Tibial artery (tissue), 4 donors: ENCODE results near the gene MED14.
"Not testable (repeated sequence)": the region's sequence is repeated elsewhere in the genome, so short reads cannot be mapped to it uniquely, and the experiment has no call there.

Experiments used
- DNase-seq, 2 donors: peaks; one replicate each; pipeline ENCODE4 v3.0.0-alpha.2; 2019
- H3K27ac ChIP-seq, 2 donors: fragments of 200-600 bp; sonication (generic) in 1 of 2; 1 replicate in 1 of 2; 2 replicates in 1 of 2; pipeline ENCODE4 v1.5.1; 2018 to 2019; ENCODE audit warnings: mild to moderate bottlenecking in 1 of 2
- H3K27me3 ChIP-seq, 2 donors: fragments of 200-600 bp; sonication (generic) in 1 of 2; one replicate each; pipeline versions ENCODE4 v1.5.1 to v1.6.0; 2016 to 2019
- H3K36me3 ChIP-seq, 3 donors: fragments of 200-600 bp; sonication (generic) in 2 of 3; one replicate each; pipeline ENCODE4 v1.5.1; 2016 to 2019; ENCODE audit warnings: mild to moderate bottlenecking in 2 of 3
- H3K4me1 ChIP-seq, 4 donors: fragments of 200-600 bp; sonication (generic) in 2 of 4; 1 replicate in 3 of 4; 2 replicates in 1 of 4; pipeline ENCODE4 v1.5.1; 2016 to 2019
- H3K4me3 ChIP-seq, 2 donors: fragments of 200-600 bp; sonication (generic) in 1 of 2; 1 replicate in 1 of 2; 2 replicates in 1 of 2; pipeline ENCODE4 v1.5.1; 2018 to 2019; ENCODE audit warnings: mild to moderate bottlenecking in 2 of 2
- H3K9me3 ChIP-seq, 3 donors: fragments of 200-600 bp; sonication (generic) in 1 of 3; one replicate each; pipeline ENCODE4 v1.5.1; 2016 to 2019
- intact Hi-C: fragments of 100-400 bp; cut with DNase I; formaldehyde crosslinking; loops from one replicate; pipeline ENCODE4 v1.15.0; 2023; ENCODE audit warnings: low total_unique reads
- TF ChIP-seq, protein P1 (sequence below), 2 experiments: fragments of 200-600 bp in 1 of 2; fragments of 450-650 bp in 1 of 2; IDR thresholded peaks; one replicate each; pipeline ENCODE4 v1.5.1; 2017 to 2019; ENCODE audit warnings: antibody characterized with exemption in 2 of 2, mild to moderate bottlenecking in 1 of 2, moderate library complexity in 1 of 2

MED14 gene

DNA sequence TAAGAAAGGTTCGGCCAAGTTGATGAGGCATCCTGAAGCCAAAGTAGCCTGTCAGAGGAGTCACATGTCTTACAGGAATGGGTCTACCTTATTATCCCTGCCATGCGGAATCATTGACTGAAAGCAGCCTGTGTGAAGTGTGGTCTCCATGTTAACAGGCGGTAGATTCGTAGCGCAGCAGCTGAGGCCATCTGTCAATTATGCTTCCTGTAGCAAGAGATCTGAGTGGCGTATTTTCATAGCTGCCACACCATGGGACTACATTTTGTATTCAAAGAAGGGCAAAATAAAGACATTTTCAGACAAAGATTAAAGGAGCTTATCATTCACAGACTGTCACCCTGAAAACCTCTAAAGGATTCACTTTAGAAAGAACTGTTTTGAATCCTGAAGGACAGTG, 11.2 kb upstream of the MED14 start:
- Histone ChIP-seq H3K27ac (no peak overlapping the region), H3K9me3 (no peaks in the 10 kb centered on the region), H3K36me3 (no peaks in the 10 kb centered on the region), H3K4me1 (peaks cover 0 to 17% (median 4%) of the 10 kb centered on the region in 4 donors), H3K27me3 (no peaks in the 10 kb centered on the region), H3K4me3 (no peak overlapping the region)
- TF ChIP-seq, protein P1, sequence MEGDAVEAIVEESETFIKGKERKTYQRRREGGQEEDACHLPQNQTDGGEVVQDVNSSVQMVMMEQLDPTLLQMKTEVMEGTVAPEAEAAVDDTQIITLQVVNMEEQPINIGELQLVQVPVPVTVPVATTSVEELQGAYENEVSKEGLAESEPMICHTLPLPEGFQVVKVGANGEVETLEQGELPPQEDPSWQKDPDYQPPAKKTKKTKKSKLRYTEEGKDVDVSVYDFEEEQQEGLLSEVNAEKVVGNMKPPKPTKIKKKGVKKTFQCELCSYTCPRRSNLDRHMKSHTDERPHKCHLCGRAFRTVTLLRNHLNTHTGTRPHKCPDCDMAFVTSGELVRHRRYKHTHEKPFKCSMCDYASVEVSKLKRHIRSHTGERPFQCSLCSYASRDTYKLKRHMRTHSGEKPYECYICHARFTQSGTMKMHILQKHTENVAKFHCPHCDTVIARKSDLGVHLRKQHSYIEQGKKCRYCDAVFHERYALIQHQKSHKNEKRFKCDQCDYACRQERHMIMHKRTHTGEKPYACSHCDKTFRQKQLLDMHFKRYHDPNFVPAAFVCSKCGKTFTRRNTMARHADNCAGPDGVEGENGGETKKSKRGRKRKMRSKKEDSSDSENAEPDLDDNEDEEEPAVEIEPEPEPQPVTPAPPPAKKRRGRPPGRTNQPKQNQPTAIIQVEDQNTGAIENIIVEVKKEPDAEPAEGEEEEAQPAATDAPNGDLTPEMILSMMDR (IDR thresholded peaks at IDR 0.05), result no peak
- intact Hi-C loops, result no loop called here
- DNase-seq, result no peak

DNA sequence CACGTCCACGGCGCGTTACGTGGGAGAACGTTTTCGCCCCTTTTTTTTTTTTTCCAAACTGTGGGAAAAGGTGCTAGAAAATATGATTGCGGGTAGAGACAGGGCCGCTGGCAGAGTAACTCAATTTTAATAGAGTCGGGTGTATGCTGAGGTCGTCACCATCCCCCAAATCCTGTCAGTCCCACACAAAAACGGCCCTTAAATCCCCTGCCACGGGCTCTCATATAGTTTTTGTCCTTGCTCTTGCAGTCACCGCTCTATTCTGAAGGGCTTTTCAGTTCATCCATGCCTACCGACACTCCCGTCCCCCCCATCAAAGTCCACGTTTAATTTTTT, 796 bp upstream of the MED14 start:
- no peak for DNase-seq
- TF ChIP-seq, protein P1 (IDR thresholded peaks at IDR 0.05), result no peak
- Histone ChIP-seq H3K36me3 (no peaks in the 10 kb centered on the region), H3K4me1 (peaks cover 0 to 36% (median 9%) of the 10 kb centered on the region in 4 donors), H3K9me3 (no peaks in the 10 kb centered on the region), H3K4me3 (peak overlapping the region; percentile 86 to 87), H3K27me3 (no peaks in the 10 kb centered on the region), H3K27ac (peak overlapping the region; percentile 94 to 97)
- intact Hi-C loops, result no loop called here

DNA sequence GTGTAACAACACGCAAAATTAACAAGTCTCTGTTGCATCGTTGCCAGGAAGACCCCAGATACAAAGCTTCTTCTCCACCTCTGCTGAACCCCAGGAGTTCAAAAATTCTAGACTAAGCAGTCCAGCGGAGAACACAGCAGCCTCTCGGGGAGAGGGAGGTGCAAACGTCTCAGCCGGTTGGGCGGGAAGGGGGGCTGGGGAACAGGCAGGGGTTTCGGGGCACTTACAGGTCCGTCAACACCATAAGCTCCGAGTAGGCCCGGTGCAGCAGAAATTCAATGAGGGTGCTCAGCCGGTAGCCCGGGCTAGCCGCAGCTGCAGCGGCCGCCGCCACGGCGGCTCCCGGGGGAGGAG, 394 bp downstream of the MED14 start:
- Histone ChIP-seq H3K4me1 (peaks cover 0 to 47% (median 9%) of the 10 kb centered on the region in 4 donors), H3K27ac (peak overlapping the region; percentile 94 to 97), H3K4me3 (peak overlapping the region; percentile 86 to 87), H3K9me3 (no peaks in the 10 kb centered on the region), H3K36me3 (no peaks in the 10 kb centered on the region), H3K27me3 (no peaks in the 10 kb centered on the region)
- no peak for DNase-seq
- TF ChIP-seq, protein P1 (IDR thresholded peaks at IDR 0.05), result no peak
- intact Hi-C loops, result no loop called here

DNA sequence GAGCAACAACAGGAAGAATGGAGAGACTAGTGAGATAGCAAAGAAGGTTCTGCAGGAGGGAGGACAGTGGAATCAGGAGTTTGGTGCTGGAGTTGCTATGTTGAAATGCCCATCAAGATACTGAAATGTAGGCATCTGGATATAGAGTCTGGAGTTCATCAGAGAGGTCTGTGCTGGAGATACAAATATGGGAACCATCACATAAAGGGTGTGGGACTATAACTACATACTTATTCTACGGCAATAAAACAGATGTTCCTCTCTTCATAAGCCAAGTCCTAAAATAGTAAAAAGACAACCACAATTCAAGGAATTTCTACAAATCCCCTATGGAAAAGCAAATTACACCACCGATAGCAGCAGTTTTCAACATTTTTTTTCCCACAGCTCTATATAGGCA, 1.6 kb downstream of the MED14 start:
- Histone ChIP-seq H3K4me3 (peak overlapping the region; percentile 86 to 87), H3K4me1 (peaks cover 0 to 41% (median 9%) of the 10 kb centered on the region in 4 donors), H3K27ac (no peak overlapping the region), H3K36me3 (no peaks in the 10 kb centered on the region), H3K27me3 (no peaks in the 10 kb centered on the region), H3K9me3 (no peaks in the 10 kb centered on the region)
- intact Hi-C loops, result no loop called here
- TF ChIP-seq, protein P1 (IDR thresholded peaks at IDR 0.05), result no peak
- DNase-seq, result no peak

DNA sequence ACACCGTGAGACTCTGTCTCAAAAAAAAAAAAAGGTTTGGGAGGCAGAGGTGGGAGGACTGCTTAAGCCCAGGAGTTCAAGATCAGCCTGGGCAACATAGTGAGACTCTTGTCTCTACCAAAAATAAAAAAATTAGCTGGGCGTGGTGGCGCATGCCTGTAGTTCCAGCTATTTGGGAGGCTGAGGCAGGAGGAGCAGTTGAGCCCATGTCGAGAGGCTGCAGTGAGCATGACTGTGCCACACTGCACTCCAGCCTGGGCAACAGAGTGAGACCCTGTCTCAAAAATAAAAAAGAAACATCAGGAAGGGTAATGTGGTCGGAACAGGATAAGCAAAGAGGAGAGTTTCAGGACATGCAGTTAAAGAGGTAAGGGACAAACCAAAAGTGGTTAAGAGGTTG, 2.8 kb downstream of the MED14 start:
- H3K9me3 ChIP-seq, H3K36me3 ChIP-seq, H3K27me3 ChIP-seq, H3K4me3 ChIP-seq, DNase-seq, intact Hi-C loops, H3K27ac ChIP-seq: not testable (repeated sequence)
- peaks cover 0 to 37% (median 9%) of the 10 kb centered on the region in 4 donors for H3K4me1 ChIP-seq

DNA sequence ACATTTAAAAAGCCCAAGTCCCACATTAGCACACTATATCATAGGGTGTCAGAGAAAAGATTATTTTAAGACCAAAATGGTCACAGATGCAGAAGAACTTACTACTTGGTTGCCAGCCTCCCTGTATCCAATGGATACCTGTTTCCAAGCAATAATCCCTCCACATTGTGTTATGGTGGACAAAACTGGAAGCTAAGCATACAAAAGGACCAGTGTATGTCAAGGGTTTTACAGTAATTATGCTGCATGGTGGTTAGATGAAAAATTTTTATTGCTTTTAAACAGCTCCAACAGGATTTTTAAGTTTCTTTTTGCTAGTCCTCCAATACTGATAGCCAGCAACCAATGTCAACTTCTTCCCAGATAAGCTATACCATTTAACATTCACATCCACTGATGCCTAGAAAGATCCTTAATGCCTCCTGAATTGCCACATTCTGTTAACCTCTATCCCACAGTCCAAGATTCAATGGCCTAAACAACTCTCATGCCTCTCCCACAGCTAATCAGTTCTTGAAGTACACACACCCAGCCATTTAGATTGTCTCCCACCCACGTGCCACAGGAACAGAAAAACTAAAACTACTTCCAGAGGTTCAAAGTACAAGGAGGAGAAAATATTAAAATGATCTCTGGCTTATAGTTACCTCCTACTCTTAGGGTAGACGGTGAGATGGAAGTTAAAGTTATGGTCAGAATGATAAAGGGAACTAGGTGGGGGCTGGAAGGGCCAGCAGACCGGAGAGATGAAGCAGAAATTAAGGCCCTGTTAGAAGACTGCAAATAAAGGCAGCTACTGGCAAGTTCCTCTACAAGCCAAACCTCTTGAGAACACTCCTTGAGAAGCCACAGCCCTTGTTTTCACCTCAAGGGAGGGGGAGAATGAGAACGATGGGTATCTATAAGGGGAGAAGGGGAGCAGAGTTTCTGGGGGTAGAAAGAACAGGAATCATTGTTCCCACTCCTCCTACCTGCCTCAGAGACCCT, 5.5 kb downstream of the MED14 start:
- intact Hi-C loops, result no loop called here

More for the DNA sequence above, 5.5 kb downstream of the MED14 start:
- Histone ChIP-seq H3K4me1 (peaks cover 0 to 31% (median 4%) of the 10 kb centered on the region in 4 donors), H3K9me3 (no peaks in the 10 kb centered on the region), H3K27ac (no peak overlapping the region), H3K4me3 (no peak overlapping the region), H3K27me3 (no peaks in the 10 kb centered on the region), H3K36me3 (no peaks in the 10 kb centered on the region)
- no peak for DNase-seq
- TF ChIP-seq, protein P1 (IDR thresholded peaks at IDR 0.05), result no peak
